Activated T-helper 2 cell treated with anti-CD3 and anti-CD28 coated beads, Interferon-gamma antibody, Interleukin-2, Interleukin-4, amounts not matched to agents 10 μg/mL and 5 μg/mL and 100 μg/mL, durations not matched to agents 14 hours and 24 hours and 36 hours (primary cell): Measurements from ENCODE around the gene TACR2. TPM values are rescaled to one million over a fixed set of nuclear protein-coding genes. Genes with fewer than 3 reads are reported as not detected.

Experiments
- DNase-seq: peaks from one replicate; pipeline ENCODE4 v3.0.0; 2021; ENCODE audit warnings: low spot score
- H3K27ac Mint-ChIP-seq: one replicate; pipeline ENCODE4 v1.8.0; 2021; ENCODE audit warnings: mixed read lengths
- H3K27me3 Mint-ChIP-seq: one replicate; pipeline ENCODE4 v1.8.0; 2021; ENCODE audit warnings: low read depth, mixed read lengths
- H3K36me3 Mint-ChIP-seq: one replicate; pipeline ENCODE4 v1.8.0; 2021; ENCODE audit warnings: low read depth, mixed read lengths
- H3K4me1 Mint-ChIP-seq: one replicate; pipeline ENCODE4 v1.8.0; 2021; ENCODE audit warnings: low read depth, mixed read lengths
- H3K4me3 Mint-ChIP-seq: one replicate; pipeline ENCODE4 v1.8.0; 2021; ENCODE audit warnings: low read depth, mild to moderate bottlenecking, moderate library complexity, mixed read lengths
- H3K9me3 Mint-ChIP-seq: one replicate; pipeline ENCODE4 v1.8.0; 2021; ENCODE audit warnings: mixed read lengths
- intact Hi-C: fragments of 100-400 bp; cut with micrococcal nuclease; formaldehyde crosslinking; loops from one replicate; pipeline ENCODE4 v1.15.1; 2023
- total RNA-seq: library from RNA; stranded (reverse); gene quantifications from 2 replicates; pipeline ENCODE4 v1.2.3, GENCODE V29; 2022

TACR2 gene
- total RNA-seq, 1 donor from 2014 or later: not detected

GRCh38 chr10:69410487-69410886 is 6.2 kb downstream of the TACR2 start:
- H3K27me3 Mint-ChIP-seq: no peaks in the 10 kb centered on the region
- peaks cover 9% of the 10 kb centered on the region for H3K4me1 Mint-ChIP-seq
- intact Hi-C loops: no loop called here
- H3K9me3 Mint-ChIP-seq: no peaks in the 10 kb centered on the region
- no peak overlapping the region for H3K4me3 Mint-ChIP-seq
- no peak for DNase-seq
- no peak overlapping the region for H3K27ac Mint-ChIP-seq
- H3K36me3 Mint-ChIP-seq: no peaks in the 10 kb centered on the region

- H3K27me3 Mint-ChIP-seq: no peaks in the 10 kb centered on the region
- intact Hi-C loops: loop anchor here (5.0 kb wide), 3 partner anchors 93 to 173 kb away; no protein-coding TSS in a partner anchor
- no peaks in the 10 kb centered on the region for H3K9me3 Mint-ChIP-seq
- no peak overlapping the region for H3K27ac Mint-ChIP-seq
- H3K4me1 Mint-ChIP-seq: peaks cover 9% of the 10 kb centered on the region
- no peaks in the 10 kb centered on the region for H3K36me3 Mint-ChIP-seq
- DNase-seq: no peak
- H3K4me3 Mint-ChIP-seq: no peak overlapping the region
Measured at GRCh38 chr10:69409968-69410367, 6.8 kb downstream of the TACR2 start.

- DNase-seq: no peak
- H3K9me3 Mint-ChIP-seq: no peaks in the 10 kb centered on the region
- peaks cover 9% of the 10 kb centered on the region for H3K4me1 Mint-ChIP-seq
- peaks cover 4% of the 10 kb centered on the region for H3K36me3 Mint-ChIP-seq
- H3K4me3 Mint-ChIP-seq: no peak overlapping the region
- no peaks in the 10 kb centered on the region for H3K27me3 Mint-ChIP-seq
- intact Hi-C loops: loop anchor here (5.0 kb wide), 3 partner anchors 92 to 172 kb away; no protein-coding TSS in a partner anchor
- peak overlapping the region; percentile 86 for H3K27ac Mint-ChIP-seq
Measured at GRCh38 chr10:69409176-69409495, 7.6 kb downstream of the TACR2 start.

- H3K4me1 Mint-ChIP-seq: peaks cover 9% of the 10 kb centered on the region
- intact Hi-C loops: loop anchor here (5.0 kb wide), 3 partner anchors 91 to 171 kb away; no protein-coding TSS in a partner anchor
- no peaks in the 10 kb centered on the region for H3K9me3 Mint-ChIP-seq
- peak overlapping the region; percentile 76 for H3K4me3 Mint-ChIP-seq
- peak overlapping the region; percentile 86 for H3K27ac Mint-ChIP-seq
- DNase-seq: peak; percentile 82
- no peaks in the 10 kb centered on the region for H3K27me3 Mint-ChIP-seq
- H3K36me3 Mint-ChIP-seq: peaks cover 6% of the 10 kb centered on the region
Measured at GRCh38 chr10:69408318-69409175, 8.2 kb downstream of the TACR2 start.

- Mint-ChIP-seq H3K9me3 (no peaks in the 10 kb centered on the region), H3K27me3 (no peaks in the 10 kb centered on the region), H3K27ac (peak overlapping the region; percentile 85), H3K36me3 (peaks cover 13% of the 10 kb centered on the region), H3K4me3 (no peak overlapping the region), H3K4me1 (peaks cover 9% of the 10 kb centered on the region)
- intact Hi-C loops: loop anchor here (5.0 kb wide), 3 partner anchors 90 to 170 kb away; no protein-coding TSS in a partner anchor
- DNase-seq: no peak
Measured at GRCh38 chr10:69407621-69408301, 9.0 kb downstream of the TACR2 start.

- Mint-ChIP-seq H3K27me3 (no peaks in the 10 kb centered on the region), H3K36me3 (peaks cover 21% of the 10 kb centered on the region), H3K4me3 (no peak overlapping the region), H3K4me1 (peaks cover 9% of the 10 kb centered on the region), H3K9me3 (no peaks in the 10 kb centered on the region), H3K27ac (no peak overlapping the region)
- DNase-seq: no peak
- intact Hi-C loops: loop anchor here (5.0 kb wide), 3 partner anchors 90 to 170 kb away; no protein-coding TSS in a partner anchor
Measured at GRCh38 chr10:69406816-69407580, 9.7 kb downstream of the TACR2 start.

- Mint-ChIP-seq H3K27ac (no peak overlapping the region), H3K4me3 (no peak overlapping the region), H3K9me3 (no peaks in the 10 kb centered on the region), H3K4me1 (peaks cover 9% of the 10 kb centered on the region), H3K27me3 (no peaks in the 10 kb centered on the region), H3K36me3 (peaks cover 27% of the 10 kb centered on the region)
- DNase-seq: no peak
- intact Hi-C loops: loop anchor here (5.0 kb wide), 3 partner anchors 89 to 169 kb away; no protein-coding TSS in a partner anchor
Measured at GRCh38 chr10:69406302-69406811, 10.4 kb downstream of the TACR2 start.

- Mint-ChIP-seq H3K27ac (no peak overlapping the region), H3K4me3 (no peak overlapping the region), H3K9me3 (no peaks in the 10 kb centered on the region), H3K27me3 (no peaks in the 10 kb centered on the region), H3K4me1 (peaks cover 9% of the 10 kb centered on the region), H3K36me3 (peaks cover 37% of the 10 kb centered on the region)
- intact Hi-C loops: loop anchor here (5.0 kb wide), 3 partner anchors 88 to 168 kb away; no protein-coding TSS in a partner anchor
- no peak for DNase-seq
Measured at GRCh38 chr10:69405221-69405620, 11.5 kb downstream of the TACR2 start.

GRCh38 chr10:69404786-69405185 is 11.9 kb downstream of the TACR2 start:
- Mint-ChIP-seq H3K4me3 (no peak overlapping the region), H3K36me3 (peaks cover 41% of the 10 kb centered on the region), H3K4me1 (peaks cover 7% of the 10 kb centered on the region), H3K27me3 (no peaks in the 10 kb centered on the region), H3K27ac (no peak overlapping the region), H3K9me3 (no peaks in the 10 kb centered on the region)
- intact Hi-C loops: loop anchor here (5.0 kb wide), 3 partner anchors 87 to 167 kb away; no protein-coding TSS in a partner anchor
- no peak for DNase-seq

GRCh38 chr10:69403519-69403918 is 13.2 kb downstream of the TACR2 start:
- Mint-ChIP-seq H3K27me3 (no peaks in the 10 kb centered on the region), H3K27ac (no peak overlapping the region), H3K4me3 (no peak overlapping the region), H3K9me3 (no peaks in the 10 kb centered on the region), H3K36me3 (peaks cover 51% of the 10 kb centered on the region), H3K4me1 (peaks cover 6% of the 10 kb centered on the region)
- no peak for DNase-seq
- intact Hi-C loops: no loop called here

GRCh38 chr10:69403066-69403465 is 13.7 kb downstream of the TACR2 start:
- Mint-ChIP-seq H3K9me3 (no peaks in the 10 kb centered on the region), H3K36me3 (peaks cover 54% of the 10 kb centered on the region), H3K27ac (no peak overlapping the region), H3K27me3 (no peaks in the 10 kb centered on the region), H3K4me3 (no peak overlapping the region), H3K4me1 (peaks cover 2% of the 10 kb centered on the region)
- no peak for DNase-seq
- intact Hi-C loops: no loop called here

GRCh38 chr10:69402386-69402785 is 14.3 kb downstream of the TACR2 start:
- no peak overlapping the region for H3K4me3 Mint-ChIP-seq

More at GRCh38 chr10:69402386-69402785, 14.3 kb downstream of the TACR2 start:
- no peak for DNase-seq
- H3K27me3 Mint-ChIP-seq: no peaks in the 10 kb centered on the region
- H3K9me3 Mint-ChIP-seq: no peaks in the 10 kb centered on the region
- H3K36me3 Mint-ChIP-seq: peaks cover 55% of the 10 kb centered on the region
- no peak overlapping the region for H3K27ac Mint-ChIP-seq
- no peaks in the 10 kb centered on the region for H3K4me1 Mint-ChIP-seq
- intact Hi-C loops: no loop called here
